ENCODE data around the gene ANTKMT.

ANTKMT gene

GRCh38 chr16:754656-755055, 33.7 kb downstream of the ANTKMT start:
- no peak for TF ChIP-seq ZNF274 (IDR thresholded peaks at IDR 0.05; ENCODE audit: low read depth, low read length)
- H3K4me3 ChIP-seq (ENCODE audit: low read length), result no peak overlapping the region

- no peak for TF ChIP-seq ZNF274 (IDR thresholded peaks at IDR 0.05; ENCODE audit: low read depth, low read length)
Observed at GRCh38 chr16:756428-756827, 35.5 kb downstream of the ANTKMT start.

GRCh38 chr16:759110-759910, 38.4 kb downstream of the ANTKMT start:
- TF ChIP-seq ZNF274 (IDR thresholded peaks at IDR 0.05; ENCODE audit: low read depth, low read length), result no peak
- no peak overlapping the region for H3K4me3 ChIP-seq (ENCODE audit: low read length)

More at GRCh38 chr16:756428-756827, 35.5 kb downstream of the ANTKMT start:
- no peak overlapping the region for H3K4me3 ChIP-seq (ENCODE audit: low read length)

- no peak overlapping the region for H3K4me3 ChIP-seq (ENCODE audit: low read length)
- no peak for TF ChIP-seq ZNF274 (IDR thresholded peaks at IDR 0.05; ENCODE audit: low read depth, low read length)
Observed at GRCh38 chr16:760065-760464, 39.1 kb downstream of the ANTKMT start.

- no peak within 1 kb of the TSS for H3K4me3 ChIP-seq (ENCODE audit: low read length)
- TF ChIP-seq ZNF274 (IDR thresholded peaks at IDR 0.05; ENCODE audit: low read depth, low read length), result no peak
Observed at GRCh38 chr16:760545-761343, 39.8 kb downstream of the ANTKMT start, which contains the start of gene MSLN. Gene MSLN, plus strand, starts transcription at chr16:760734. Its CDS starts 1,947 bp downstream, at chr16:762681.

- TF ChIP-seq ZNF274 (IDR thresholded peaks at IDR 0.05; ENCODE audit: low read depth, low read length), result no peak
Observed at GRCh38 chr16:761625-762513, 40.9 kb downstream of the ANTKMT start.

GRCh38 chr16:762595-763268, 41.8 kb downstream of the ANTKMT start:
- no peak for TF ChIP-seq ZNF274 (IDR thresholded peaks at IDR 0.05; ENCODE audit: low read depth, low read length)

More at GRCh38 chr16:761625-762513, 40.9 kb downstream of the ANTKMT start:
- no peak overlapping the region for H3K4me3 ChIP-seq (ENCODE audit: low read length)

GRCh38 chr16:763369-764183, 42.6 kb downstream of the ANTKMT start:
- TF ChIP-seq ZNF274 (IDR thresholded peaks at IDR 0.05; ENCODE audit: low read depth, low read length), result no peak
- H3K4me3 ChIP-seq (ENCODE audit: low read length), result no peak overlapping the region

More at GRCh38 chr16:762595-763268, 41.8 kb downstream of the ANTKMT start:
- no peak overlapping the region for H3K4me3 ChIP-seq (ENCODE audit: low read length)

- H3K4me3 ChIP-seq (ENCODE audit: low read length), result no peak overlapping the region
- TF ChIP-seq ZNF274 (IDR thresholded peaks at IDR 0.05; ENCODE audit: low read depth, low read length), result no peak
Observed at GRCh38 chr16:764184-764750, 43.3 kb downstream of the ANTKMT start.

GRCh38 chr16:764848-765487, 44.0 kb downstream of the ANTKMT start:
- TF ChIP-seq ZNF274 (IDR thresholded peaks at IDR 0.05; ENCODE audit: low read depth, low read length), result no peak
- H3K4me3 ChIP-seq (ENCODE audit: low read length), result no peak overlapping the region

- H3K4me3 ChIP-seq (ENCODE audit: low read length), result no peak overlapping the region
- TF ChIP-seq ZNF274 (IDR thresholded peaks at IDR 0.05; ENCODE audit: low read depth, low read length), result no peak
Observed at GRCh38 chr16:765488-765865, 44.5 kb downstream of the ANTKMT start.

Data from GM08714 (cell line).